Thoracic aorta (tissue), 2 donors: Measurements from ENCODE around the gene RNF144A. TPM values are rescaled to one million over a fixed set of nuclear protein-coding genes. Genes with fewer than 3 reads are reported as not detected.

Experiments
- ATAC-seq: fragments of 150-250 bp; one replicate; pipeline ENCODE4 v1.8.0; 2017; ENCODE audit warnings: low read depth; ENCODE audit not compliant: insufficient number of reproducible peaks, low FRiP score
- DNase-seq: peaks from one replicate; pipeline ENCODE4 v3.0.0-alpha.2; 2020; ENCODE audit warnings: low spot score
- H3K27ac ChIP-seq, 2 donors: fragments of 200-600 bp; sonication (generic); 1 replicate in 1 of 2; 2 replicates in 1 of 2; pipeline ENCODE4 v1.5.1; 2016; ENCODE audit warnings: mild to moderate bottlenecking in 2 of 2, moderate library complexity in 2 of 2
- H3K27me3 ChIP-seq: fragments of 200-600 bp; sonication (generic); replicated peaks from 2 replicates; pipeline ENCODE4 v1.6.0; 2016; ENCODE audit warnings: mild to moderate bottlenecking; ENCODE audit not compliant: insufficient read depth
- H3K36me3 ChIP-seq: fragments of 200-600 bp; sonication (generic); one replicate; pipeline ENCODE4 v1.5.1; 2016
- H3K4me1 ChIP-seq, 2 donors: fragments of 200-600 bp; sonication (generic); 1 replicate in 1 of 2; 2 replicates in 1 of 2; pipeline versions ENCODE4 v1.5.1 to v1.6.0; 2016; ENCODE audit warnings: low read depth in 2 of 2, mild to moderate bottlenecking in 1 of 2; ENCODE audit not compliant: control insufficient read depth in 1 of 2
- H3K4me3 ChIP-seq: fragments of 200-600 bp; sonication (generic); 2 replicates; pipeline ENCODE4 v1.5.1; 2016; ENCODE audit warnings: mild to moderate bottlenecking
- H3K9me3 ChIP-seq: fragments of 200-600 bp; sonication (generic); 2 replicates; pipeline ENCODE4 v1.5.1; 2016
- total RNA-seq, 2 donors: library from RNA; depleted of rRNA; stranded (reverse); fragments of >200 nt; gene quantifications; one replicate each; pipeline versions ENCODE4 v1.1.0 to v1.2.3, GENCODE V29; 2016
- TF ChIP-seq, protein P1 (sequence below): fragments of 200-600 bp; sonication (generic); IDR thresholded peaks from one replicate; pipeline ENCODE4 v1.5.1; 2019; ENCODE audit warnings: antibody characterized with exemption

Gene RNF144A
- total RNA-seq, 2 donors from 2014 or later, result 3.4 to 6.2 TPM

DNA sequence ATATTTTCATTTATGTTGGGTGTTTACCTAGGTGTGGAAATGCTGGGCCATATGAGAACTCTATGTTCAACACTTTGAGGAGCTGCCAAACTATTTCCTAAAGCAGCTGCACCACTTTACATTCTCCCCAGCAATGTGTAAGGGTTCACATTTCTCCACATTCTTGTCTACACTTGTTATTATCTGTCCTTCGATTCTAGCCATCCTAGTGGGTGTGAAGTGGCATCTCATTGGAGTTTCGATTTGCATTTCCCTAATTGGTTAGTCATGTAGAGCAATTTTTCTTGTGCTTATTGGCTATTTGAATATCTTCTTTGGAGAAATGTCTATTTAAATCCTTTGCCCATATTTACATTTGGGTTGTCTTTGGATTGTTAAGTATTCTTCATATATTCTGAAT is 21.9 kb downstream of the RNF144A start:
- H3K27ac ChIP-seq, result no peak overlapping the region
- DNase-seq, result no peak
- H3K4me3 ChIP-seq, result no peak overlapping the region
- TF ChIP-seq, protein P1, sequence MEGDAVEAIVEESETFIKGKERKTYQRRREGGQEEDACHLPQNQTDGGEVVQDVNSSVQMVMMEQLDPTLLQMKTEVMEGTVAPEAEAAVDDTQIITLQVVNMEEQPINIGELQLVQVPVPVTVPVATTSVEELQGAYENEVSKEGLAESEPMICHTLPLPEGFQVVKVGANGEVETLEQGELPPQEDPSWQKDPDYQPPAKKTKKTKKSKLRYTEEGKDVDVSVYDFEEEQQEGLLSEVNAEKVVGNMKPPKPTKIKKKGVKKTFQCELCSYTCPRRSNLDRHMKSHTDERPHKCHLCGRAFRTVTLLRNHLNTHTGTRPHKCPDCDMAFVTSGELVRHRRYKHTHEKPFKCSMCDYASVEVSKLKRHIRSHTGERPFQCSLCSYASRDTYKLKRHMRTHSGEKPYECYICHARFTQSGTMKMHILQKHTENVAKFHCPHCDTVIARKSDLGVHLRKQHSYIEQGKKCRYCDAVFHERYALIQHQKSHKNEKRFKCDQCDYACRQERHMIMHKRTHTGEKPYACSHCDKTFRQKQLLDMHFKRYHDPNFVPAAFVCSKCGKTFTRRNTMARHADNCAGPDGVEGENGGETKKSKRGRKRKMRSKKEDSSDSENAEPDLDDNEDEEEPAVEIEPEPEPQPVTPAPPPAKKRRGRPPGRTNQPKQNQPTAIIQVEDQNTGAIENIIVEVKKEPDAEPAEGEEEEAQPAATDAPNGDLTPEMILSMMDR, result no peak
- H3K4me1 ChIP-seq, result no peaks in the 10 kb centered on the region
- no peak for ATAC-seq
- H3K27me3 ChIP-seq, result no peaks in the 10 kb centered on the region
- H3K9me3 ChIP-seq, result no peaks in the 10 kb centered on the region
- H3K36me3 ChIP-seq, result no peaks in the 10 kb centered on the region

GRCh38 chr2:6940820-6941219 is 23.6 kb downstream of the RNF144A start:
- DNase-seq (no peak), ATAC-seq (no peak)
- TF ChIP-seq, protein P1, result no peak
- Histone ChIP-seq H3K4me1 (peaks cover 3 to 6% of the 10 kb centered on the region in 2 donors), H3K36me3 (no peaks in the 10 kb centered on the region), H3K27ac (no peak overlapping the region), H3K27me3 (no peaks in the 10 kb centered on the region), H3K4me3 (no peak overlapping the region), H3K9me3 (no peaks in the 10 kb centered on the region)

GRCh38 chr2:6941299-6942046 is 24.3 kb downstream of the RNF144A start:
- Histone ChIP-seq H3K27ac (no peak overlapping the region), H3K4me1 (peaks cover 3 to 6% of the 10 kb centered on the region in 2 donors), H3K36me3 (no peaks in the 10 kb centered on the region), H3K4me3 (no peak overlapping the region), H3K27me3 (no peaks in the 10 kb centered on the region), H3K9me3 (no peaks in the 10 kb centered on the region)
- ATAC-seq, result no peak
- DNase-seq, result no peak
- TF ChIP-seq, protein P1, result no peak

DNA sequence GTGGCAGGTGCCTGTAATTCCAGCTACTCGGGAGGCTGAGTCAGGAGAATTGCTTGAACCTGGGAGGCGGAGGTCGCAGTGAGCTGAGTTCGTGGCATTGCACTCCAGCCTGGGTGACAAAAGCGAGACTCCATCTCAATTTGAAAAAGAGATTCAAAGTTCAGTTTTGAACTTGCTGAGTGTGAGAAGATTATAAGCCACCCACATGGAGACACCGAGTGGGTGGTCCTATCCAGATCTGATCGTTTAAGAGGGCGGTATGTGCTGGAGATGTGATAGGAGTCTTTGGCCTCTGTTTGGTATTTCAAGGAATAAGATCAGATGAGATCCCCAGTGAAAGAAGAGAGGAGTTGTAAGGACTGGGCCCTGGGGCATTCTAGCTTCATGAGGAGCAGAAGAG is 25.6 kb downstream of the RNF144A start:
- Histone ChIP-seq H3K4me1 (peaks cover 3 to 6% of the 10 kb centered on the region in 2 donors), H3K36me3 (no peaks in the 10 kb centered on the region), H3K4me3 (no peak overlapping the region), H3K27ac (no peak overlapping the region), H3K27me3 (no peaks in the 10 kb centered on the region), H3K9me3 (no peaks in the 10 kb centered on the region)
- ATAC-seq (no peak), DNase-seq (no peak)
- TF ChIP-seq, protein P1, result no peak

DNA sequence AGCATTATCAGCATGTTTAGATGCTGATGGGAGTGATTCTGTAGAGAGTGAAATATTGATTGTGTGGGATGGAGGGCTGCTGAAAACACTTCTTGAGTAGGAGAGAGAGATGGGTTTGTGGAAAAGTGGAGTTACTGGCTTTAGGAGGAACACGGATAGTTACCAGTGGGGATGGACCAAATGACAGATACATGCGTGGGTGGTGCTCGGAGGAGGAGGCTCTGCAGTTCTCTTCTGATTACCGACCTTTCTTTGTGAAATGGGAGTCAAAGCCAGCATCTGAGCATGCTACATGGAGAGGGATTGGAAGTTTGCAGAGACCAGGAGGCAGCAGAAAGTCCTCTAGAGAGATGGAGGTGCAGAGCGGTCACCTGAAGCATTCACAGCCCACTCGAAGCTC is 26.3 kb downstream of the RNF144A start:
- H3K4me3 ChIP-seq, result no peak overlapping the region
- H3K27ac ChIP-seq, result no peak overlapping the region
- no peak for ATAC-seq
- TF ChIP-seq, protein P1, result no peak
- H3K4me1 ChIP-seq, result peaks cover 3 to 6% of the 10 kb centered on the region in 2 donors
- no peaks in the 10 kb centered on the region for H3K27me3 ChIP-seq
- H3K36me3 ChIP-seq, result no peaks in the 10 kb centered on the region
- DNase-seq, result no peak
- no peaks in the 10 kb centered on the region for H3K9me3 ChIP-seq
